ENCODE results near the gene UST. TPM values are rescaled to one million over a fixed set of nuclear protein-coding genes. Genes with fewer than 3 reads are reported as not detected.

Gene UST, protein sequence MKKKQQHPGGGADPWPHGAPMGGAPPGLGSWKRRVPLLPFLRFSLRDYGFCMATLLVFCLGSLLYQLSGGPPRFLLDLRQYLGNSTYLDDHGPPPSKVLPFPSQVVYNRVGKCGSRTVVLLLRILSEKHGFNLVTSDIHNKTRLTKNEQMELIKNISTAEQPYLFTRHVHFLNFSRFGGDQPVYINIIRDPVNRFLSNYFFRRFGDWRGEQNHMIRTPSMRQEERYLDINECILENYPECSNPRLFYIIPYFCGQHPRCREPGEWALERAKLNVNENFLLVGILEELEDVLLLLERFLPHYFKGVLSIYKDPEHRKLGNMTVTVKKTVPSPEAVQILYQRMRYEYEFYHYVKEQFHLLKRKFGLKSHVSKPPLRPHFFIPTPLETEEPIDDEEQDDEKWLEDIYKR
- total RNA-seq: 5.5 and 6.1 TPM in 2 replicates
- long read RNA-seq, partial matches to known transcripts: 3 of 3 reads
- long read RNA-seq, other reads (novel, unspliced or antisense): 0 of 3 reads

GRCh38 chr6:148746363-148747144 is at the start of gene UST:
Gene UST (plus strand): TSS chr6:148747030. CDS start chr6:148747431, 401 bp downstream.
- no peaks in the 10 kb centered on the region for H3K36me3 Mint-ChIP-seq (ENCODE audit: low read depth)
- peak; percentile 61 for DNase-seq (ENCODE audit: low read depth, low spot score)
- no peaks in the 10 kb centered on the region for H3K9me3 Mint-ChIP-seq
- H3K27ac Mint-ChIP-seq (ENCODE audit: unreplicated experiment): peak within 1 kb of the TSS; percentile 58
- TF ChIP-seq, protein P1, sequence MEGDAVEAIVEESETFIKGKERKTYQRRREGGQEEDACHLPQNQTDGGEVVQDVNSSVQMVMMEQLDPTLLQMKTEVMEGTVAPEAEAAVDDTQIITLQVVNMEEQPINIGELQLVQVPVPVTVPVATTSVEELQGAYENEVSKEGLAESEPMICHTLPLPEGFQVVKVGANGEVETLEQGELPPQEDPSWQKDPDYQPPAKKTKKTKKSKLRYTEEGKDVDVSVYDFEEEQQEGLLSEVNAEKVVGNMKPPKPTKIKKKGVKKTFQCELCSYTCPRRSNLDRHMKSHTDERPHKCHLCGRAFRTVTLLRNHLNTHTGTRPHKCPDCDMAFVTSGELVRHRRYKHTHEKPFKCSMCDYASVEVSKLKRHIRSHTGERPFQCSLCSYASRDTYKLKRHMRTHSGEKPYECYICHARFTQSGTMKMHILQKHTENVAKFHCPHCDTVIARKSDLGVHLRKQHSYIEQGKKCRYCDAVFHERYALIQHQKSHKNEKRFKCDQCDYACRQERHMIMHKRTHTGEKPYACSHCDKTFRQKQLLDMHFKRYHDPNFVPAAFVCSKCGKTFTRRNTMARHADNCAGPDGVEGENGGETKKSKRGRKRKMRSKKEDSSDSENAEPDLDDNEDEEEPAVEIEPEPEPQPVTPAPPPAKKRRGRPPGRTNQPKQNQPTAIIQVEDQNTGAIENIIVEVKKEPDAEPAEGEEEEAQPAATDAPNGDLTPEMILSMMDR (conservative IDR thresholded peaks at IDR 0.05): peak; percentile 59
- H3K27me3 Mint-ChIP-seq (ENCODE audit: low read depth): peaks cover 39% of the 10 kb centered on the region
- H3K4me3 Mint-ChIP-seq: peak within 1 kb of the TSS; percentile 97
- H3K4me1 Mint-ChIP-seq: peaks cover 22% of the 10 kb centered on the region

GRCh38 chr6:148697895-148698440 is 48.9 kb upstream of the UST start:
- no peak for DNase-seq (ENCODE audit: low read depth, low spot score)
- Mint-ChIP-seq H3K27me3 (ENCODE audit: low read depth) (no peaks in the 10 kb centered on the region), H3K9me3 (peaks cover 10% of the 10 kb centered on the region), H3K4me1 (peaks cover 14% of the 10 kb centered on the region), H3K36me3 (ENCODE audit: low read depth) (peaks cover 5% of the 10 kb centered on the region), H3K4me3 (no peak overlapping the region), H3K27ac (ENCODE audit: unreplicated experiment) (no peak overlapping the region)
- TF ChIP-seq, protein P1 (conservative IDR thresholded peaks at IDR 0.05): no peak

DNA sequence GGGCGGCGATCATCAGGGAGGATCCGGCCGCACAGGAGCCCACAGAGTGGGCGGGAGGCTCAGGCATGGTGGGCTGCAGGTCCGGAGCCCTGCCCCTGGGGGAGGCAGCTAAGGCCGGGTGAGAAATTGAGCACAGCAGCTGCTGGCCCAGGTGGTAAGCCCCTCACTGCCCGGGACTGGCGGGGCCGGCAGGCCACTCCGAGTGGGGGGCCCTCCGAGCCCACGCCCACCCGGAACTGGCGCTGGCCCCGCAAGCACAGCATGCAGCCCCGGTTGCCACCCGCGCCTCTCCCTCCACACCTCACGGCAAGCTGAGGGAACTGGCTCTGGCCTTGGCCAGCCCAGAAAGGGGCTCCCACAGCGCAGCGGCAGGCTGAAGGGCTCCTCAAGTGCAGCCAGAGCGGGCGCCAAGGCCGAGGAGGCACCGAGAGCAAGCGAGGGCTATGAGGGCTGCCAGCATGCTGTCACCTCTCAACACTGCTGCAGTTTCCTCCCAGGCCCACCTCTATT is 48.1 kb upstream of the UST start:
- H3K9me3 Mint-ChIP-seq: peaks cover 10% of the 10 kb centered on the region
- H3K4me1 Mint-ChIP-seq: peaks cover 22% of the 10 kb centered on the region
- peaks cover 7% of the 10 kb centered on the region for H3K36me3 Mint-ChIP-seq (ENCODE audit: low read depth)
- TF ChIP-seq, protein P1 (conservative IDR thresholded peaks at IDR 0.05): no peak
- no peak overlapping the region for H3K27ac Mint-ChIP-seq (ENCODE audit: unreplicated experiment)
- no peak for DNase-seq (ENCODE audit: low read depth, low spot score)
- no peaks in the 10 kb centered on the region for H3K27me3 Mint-ChIP-seq (ENCODE audit: low read depth)
- H3K4me3 Mint-ChIP-seq: no peak overlapping the region

GRCh38 chr6:148700047-148700715 is 46.6 kb upstream of the UST start:
- H3K4me3 Mint-ChIP-seq: no peak overlapping the region
- no peak for DNase-seq (ENCODE audit: low read depth, low spot score)
- peaks cover 33% of the 10 kb centered on the region for H3K4me1 Mint-ChIP-seq
- H3K9me3 Mint-ChIP-seq: peaks cover 10% of the 10 kb centered on the region
- H3K27ac Mint-ChIP-seq (ENCODE audit: unreplicated experiment): no peak overlapping the region
- peaks cover 4% of the 10 kb centered on the region for H3K36me3 Mint-ChIP-seq (ENCODE audit: low read depth)
- H3K27me3 Mint-ChIP-seq (ENCODE audit: low read depth): no peaks in the 10 kb centered on the region
- TF ChIP-seq, protein P1 (conservative IDR thresholded peaks at IDR 0.05): no peak
